ENCODE data around the gene SCYL1.

GRCh38 chr11:65572356-65573051 is 47.6 kb downstream of the SCYL1 start, which contains the start of gene FAM89B:
- no peak for TF ChIP-seq CTCF (conservative IDR thresholded peaks at IDR 0.05)
- no peak for TF ChIP-seq EZH2 (IDR thresholded peaks at IDR 0.05; ENCODE audit: low read depth)
